GM12892 (cell line): ENCODE results near the gene MRPS22.

Experiments used
- DNase-seq: peaks from one replicate; pipeline ENCODE4 v3.0.0; 2011; ENCODE audit not compliant: insufficient read length
- FAIRE-seq: peaks from 2 replicates; lab custom pipeline; 2011; peaks lifted over from hg19 to GRCh38; lab: Jason Lieb, UNC
- POLR2A ChIP-seq: IDR thresholded peaks from 2 replicates; pipeline ENCODE4 v1.6.1; 2011; ENCODE audit warnings: low read depth, low read length, control low read depth
- POLR2AphosphoS5 ChIP-seq: IDR thresholded peaks from 2 replicates; pipeline ENCODE4 v1.6.1; 2011; ENCODE audit warnings: low read depth, low read length, control low read depth
- TAF1 ChIP-seq: IDR thresholded peaks from 2 replicates; pipeline ENCODE4 v1.6.1; 2011; ENCODE audit warnings: low read depth, mild to moderate bottlenecking, control low read depth, low read length, borderline replicate concordance

MRPS22 gene

DNA sequence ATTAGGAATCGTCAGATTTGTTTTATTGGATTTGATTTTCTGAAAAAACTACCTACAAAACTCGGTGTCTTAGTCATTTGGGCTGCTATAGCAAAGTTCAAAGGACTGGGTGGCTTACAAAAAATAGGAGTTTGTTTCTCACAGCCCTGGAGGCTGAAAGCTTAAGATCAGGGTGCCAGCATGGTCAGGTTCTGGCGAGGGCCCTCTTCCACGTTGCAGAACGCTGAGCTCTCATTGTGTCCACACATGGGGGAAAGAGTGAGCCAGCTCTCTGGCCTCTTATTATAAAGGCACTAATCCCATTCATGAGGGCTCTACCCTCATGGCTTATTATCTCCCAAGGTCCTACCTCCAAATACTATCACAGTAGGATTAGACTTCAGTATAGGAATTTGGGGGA lies 40.6 kb upstream of the MRPS22 start:
- no peak for FAIRE-seq
- no peak for TF ChIP-seq POLR2AphosphoS5
- no peak for TF ChIP-seq POLR2A
- TF ChIP-seq TAF1 = no peak

DNA sequence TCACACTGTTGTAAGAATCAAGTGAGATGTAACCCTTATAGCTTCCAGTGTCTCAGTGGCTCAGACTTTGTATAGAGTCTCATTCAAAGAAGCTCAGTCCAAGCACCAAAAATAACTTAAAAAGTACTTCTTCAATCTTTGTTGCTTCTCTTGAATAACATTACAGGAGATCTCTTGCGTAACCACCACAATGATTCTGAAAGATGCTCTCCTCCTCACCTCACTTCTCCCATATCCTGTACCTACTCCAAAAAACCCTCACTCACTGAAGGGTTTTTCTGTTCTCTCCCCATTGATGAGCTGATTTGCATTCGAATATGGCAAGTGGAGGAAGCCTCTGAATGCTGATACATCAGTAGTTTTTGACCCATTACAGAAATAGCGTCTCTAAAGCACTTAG lies 39.4 kb upstream of the MRPS22 start:
- no peak for DNase-seq
- no peak for FAIRE-seq

More for the DNA sequence above, 40.6 kb upstream of the MRPS22 start:
- no peak for DNase-seq

DNA sequence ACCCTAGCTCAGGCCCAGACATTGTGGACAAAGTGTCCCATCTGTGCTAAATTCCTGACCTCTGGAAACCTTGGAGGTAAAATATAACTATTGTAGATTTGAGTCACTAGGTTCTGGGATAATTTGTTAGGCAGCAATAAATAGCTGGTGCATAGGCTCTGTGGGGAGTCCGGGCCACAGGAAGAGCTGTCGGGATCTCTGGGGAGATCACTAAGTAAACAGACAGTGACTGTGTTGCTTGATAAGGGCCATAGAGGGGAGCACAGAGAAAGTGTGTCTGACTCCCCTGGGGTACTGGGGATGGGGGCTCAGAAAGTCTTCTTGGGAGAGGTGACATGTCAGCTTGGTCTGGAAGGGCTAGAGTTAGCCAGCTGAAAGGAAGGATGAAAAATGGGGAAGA lies 37.7 kb upstream of the MRPS22 start:
- TF ChIP-seq POLR2A (no peak), POLR2AphosphoS5 (no peak), TAF1 (no peak)
- FAIRE-seq (no peak), DNase-seq (no peak)

More for the DNA sequence above, 39.4 kb upstream of the MRPS22 start:
- TF ChIP-seq POLR2AphosphoS5 (no peak), POLR2A (no peak), TAF1 (no peak)

DNA sequence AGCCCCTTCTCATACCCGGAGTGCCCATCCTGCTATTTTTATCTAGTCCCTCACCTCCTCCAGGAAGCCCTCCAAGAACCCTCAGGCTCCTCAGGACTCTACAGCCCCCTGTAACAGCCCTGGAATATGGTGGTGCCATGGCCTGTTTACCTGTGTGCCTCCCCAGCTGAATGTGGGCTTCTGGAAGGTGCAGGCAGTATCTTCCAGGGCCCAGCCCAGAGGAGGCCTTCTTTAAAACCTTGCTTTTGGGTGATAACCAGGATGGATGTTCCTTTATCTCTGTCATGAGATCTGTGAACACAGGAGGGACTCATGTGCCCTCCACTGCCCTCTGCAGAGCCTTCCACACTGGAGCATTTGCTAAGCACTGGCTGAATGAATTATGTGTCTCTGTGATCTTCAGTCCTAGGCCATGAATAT lies 36.7 kb upstream of the MRPS22 start:
- TF ChIP-seq POLR2AphosphoS5 (no peak), TAF1 (no peak), POLR2A (no peak)
- no peak for DNase-seq
- no peak for FAIRE-seq

DNA sequence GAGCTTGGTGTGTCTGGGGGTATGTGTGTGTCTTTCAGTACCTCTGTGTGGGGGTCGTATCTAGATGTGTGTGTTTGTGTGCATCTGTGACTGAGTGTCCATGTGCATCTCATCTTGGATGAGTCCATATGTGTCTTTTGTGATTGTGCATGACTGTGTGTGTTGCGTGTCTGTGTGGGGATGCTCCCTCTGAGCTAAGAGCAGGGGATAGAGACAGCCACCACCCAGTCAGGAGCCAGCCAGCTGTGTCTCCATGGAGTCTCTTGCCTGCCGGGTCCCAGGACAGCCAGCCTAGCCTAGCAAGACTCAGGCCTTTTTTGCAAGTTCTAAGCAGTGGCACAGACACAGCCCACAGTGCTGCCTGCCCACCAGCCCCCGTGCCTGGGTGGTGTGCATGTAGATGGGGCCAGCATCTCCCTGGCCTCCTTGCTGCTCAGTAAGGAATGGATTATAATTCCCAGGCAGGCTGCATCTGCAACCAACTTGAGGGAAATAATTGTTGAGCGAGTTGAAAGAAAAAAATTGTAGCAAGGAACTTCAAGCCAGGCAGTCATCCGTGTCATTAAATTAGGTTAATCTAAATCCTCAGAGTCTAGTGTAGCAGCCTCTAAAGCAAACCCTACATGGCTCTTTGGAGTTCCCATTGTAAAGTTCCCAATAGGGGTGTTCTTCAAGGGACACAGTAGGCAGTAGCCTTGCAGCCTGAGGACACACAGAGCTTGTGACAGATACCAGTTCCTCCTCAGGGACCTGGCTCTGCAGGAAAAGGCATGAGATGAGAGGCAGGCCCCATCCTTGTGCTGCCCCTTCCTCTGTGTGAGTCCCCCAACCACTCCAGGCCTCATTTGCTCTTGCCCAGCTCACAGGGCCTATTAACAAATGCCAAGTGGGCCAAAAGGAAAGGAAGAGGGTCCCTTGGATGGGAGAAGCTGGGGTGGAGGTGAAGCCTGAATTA lies 35.9 kb upstream of the MRPS22 start:
- DNase-seq = no peak

DNA sequence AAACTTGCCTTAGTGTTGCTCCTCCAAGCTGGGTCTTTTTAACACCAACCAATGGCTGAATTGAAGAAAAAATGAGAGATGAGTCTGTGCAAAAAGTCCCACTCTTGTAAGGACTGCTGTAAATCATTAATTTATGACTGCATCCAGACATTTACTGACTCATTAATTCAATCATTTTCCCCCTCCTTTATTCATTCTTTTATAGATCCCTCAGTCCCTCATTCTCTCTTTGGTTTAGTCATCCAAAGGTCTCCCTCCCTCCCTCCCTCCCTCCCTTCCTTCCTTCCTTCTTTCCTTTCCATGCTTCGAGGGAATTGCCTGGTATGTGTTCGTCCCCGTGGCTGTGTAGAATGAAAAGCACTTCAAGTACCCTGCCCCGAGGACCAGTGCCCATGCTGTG lies 35.3 kb upstream of the MRPS22 start:
- no peak for DNase-seq
- FAIRE-seq = no peak
- no peak for TF ChIP-seq POLR2A
- TF ChIP-seq TAF1 = no peak
- TF ChIP-seq POLR2AphosphoS5 = no peak

More for the DNA sequence above, 35.9 kb upstream of the MRPS22 start:
- TF ChIP-seq TAF1 (no peak), POLR2AphosphoS5 (no peak), POLR2A (no peak)
- FAIRE-seq = no peak

DNA sequence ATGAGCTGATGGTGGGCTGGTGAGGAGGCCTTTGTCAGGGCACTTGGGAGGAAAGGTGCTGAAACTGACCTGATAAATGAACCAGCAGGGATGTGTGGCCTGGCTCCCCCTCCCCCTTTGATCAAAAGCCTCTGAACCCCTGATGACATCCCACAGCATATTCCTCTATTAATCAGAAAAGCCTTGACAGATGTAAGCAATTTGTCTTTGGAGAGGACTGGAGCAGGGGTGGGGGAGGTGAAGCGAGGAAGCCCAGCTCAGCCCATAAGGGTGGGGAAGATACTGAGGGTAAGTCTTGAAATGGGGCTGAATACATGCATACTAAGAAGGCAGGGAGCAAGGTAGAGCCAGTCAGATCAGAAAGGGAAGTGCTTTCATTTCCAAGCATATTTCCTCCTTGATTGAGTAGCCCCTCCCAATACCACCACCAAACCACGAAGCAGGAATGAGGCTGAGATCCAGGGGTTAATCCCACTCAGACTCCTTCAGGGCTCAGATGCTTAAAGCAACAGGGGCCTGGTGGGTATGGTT lies 34.7 kb upstream of the MRPS22 start:
- no peak for DNase-seq
- no peak for FAIRE-seq
- TF ChIP-seq TAF1 (no peak), POLR2AphosphoS5 (no peak), POLR2A (no peak)

DNA sequence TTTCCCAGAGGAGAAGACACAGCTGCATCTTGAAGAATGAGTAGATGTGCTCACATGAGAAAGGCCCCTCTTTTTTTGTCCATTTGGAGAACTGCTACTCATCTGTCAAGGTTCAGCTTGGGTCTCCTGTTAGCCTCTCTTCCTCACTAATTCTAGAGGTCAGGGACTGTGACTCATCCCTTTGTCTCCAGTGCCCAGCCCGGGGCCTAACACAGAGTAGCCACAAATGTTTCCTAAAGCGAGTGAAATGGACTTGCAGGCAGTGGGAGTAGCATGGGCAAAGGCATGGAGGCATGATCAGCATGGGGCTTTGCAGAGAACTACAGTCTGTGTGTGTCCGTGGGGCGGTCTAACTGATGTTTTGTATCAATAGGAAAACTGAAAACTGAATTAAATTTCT lies 33.9 kb upstream of the MRPS22 start:
- FAIRE-seq = no peak
- DNase-seq = no peak
- TF ChIP-seq TAF1 = no peak

DNA sequence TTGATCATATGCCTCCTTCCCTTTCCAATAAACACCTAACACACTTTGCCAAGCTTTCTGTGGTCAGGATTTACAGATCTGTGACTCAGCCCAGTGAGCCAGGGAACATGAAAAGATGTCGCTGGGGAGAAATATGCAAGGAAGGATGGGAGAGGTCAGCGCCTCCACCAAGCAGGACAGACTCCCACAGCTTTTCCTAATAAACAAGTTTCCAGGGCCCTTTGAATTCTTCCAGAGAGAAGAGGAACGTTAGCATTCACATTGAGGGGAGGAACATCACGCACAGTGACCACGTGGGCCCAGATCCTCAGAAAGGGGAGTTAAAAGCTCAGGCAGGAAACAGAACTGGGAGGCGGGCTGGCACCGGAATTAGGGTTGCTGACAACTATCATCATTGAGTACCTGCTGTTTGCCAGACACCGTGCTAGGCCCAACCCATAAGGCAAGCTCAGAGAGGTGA lies 33.3 kb upstream of the MRPS22 start:
- no peak for TF ChIP-seq TAF1
- TF ChIP-seq POLR2AphosphoS5 = no peak
- TF ChIP-seq POLR2A = no peak
- DNase-seq (no peak), FAIRE-seq (no peak)

DNA sequence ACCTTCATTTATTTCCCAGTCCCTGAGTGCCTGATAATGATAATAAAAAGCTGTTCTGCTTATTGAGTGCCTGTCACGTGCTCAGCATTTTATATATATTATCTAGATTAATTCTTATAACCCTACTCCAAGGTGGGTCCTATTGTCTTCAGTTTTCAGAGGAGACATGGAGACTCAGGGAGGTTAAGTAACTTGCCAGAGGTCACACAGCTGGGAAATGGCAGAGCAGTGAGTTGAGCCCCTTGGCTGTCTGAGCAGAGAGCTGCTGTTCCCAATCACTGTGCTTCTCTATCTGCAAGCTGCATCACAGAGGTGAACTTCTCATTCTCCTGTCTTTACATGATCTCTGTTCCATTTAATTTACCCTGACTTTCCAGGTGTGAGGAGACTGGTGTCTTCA lies 32.3 kb upstream of the MRPS22 start:
- DNase-seq (no peak), FAIRE-seq (no peak)
- no peak for TF ChIP-seq POLR2A
- TF ChIP-seq POLR2AphosphoS5 = no peak
- no peak for TF ChIP-seq TAF1

DNA sequence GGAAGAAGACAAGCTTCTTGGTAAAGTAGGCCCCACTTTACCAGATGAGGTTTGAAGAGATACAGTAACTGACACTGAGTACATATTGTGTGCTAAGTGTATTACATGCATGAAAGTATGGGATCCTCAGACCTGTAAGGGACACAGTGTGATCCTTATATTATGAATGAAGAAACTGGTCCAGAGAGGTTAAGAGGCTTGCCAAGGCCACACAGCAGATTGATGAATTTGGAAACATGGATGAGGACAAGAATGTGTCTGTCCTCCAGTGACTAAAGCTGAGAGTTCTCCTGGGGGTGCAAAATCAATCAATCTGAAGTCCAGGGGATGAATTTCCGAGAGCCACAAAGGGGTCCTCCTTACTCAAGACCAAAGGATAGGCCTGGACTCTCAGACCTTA lies 31.4 kb upstream of the MRPS22 start:
- FAIRE-seq = no peak
- TF ChIP-seq POLR2AphosphoS5 (no peak), POLR2A (no peak), TAF1 (no peak)
- no peak for DNase-seq

DNA sequence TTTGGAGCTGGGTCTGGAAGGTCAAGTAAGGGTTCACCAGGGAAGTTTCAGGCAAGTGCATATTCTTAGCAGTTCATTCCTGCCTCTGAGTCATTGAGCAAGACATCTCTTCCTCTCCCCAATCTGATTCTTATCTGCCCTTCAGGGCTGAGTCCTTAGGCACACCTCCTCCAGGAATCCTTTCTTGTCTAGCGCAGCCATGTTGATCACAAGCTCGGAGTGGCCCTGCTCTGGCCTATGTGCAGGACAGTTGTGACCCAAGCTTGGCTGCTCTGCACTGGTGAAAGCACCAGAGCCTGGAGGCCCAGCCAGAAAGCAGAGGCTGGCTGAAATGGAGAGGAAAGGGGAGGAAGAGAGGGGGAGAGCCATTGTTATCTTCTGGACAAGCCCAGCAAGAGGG lies 30.9 kb upstream of the MRPS22 start:
- TF ChIP-seq POLR2AphosphoS5 = no peak
- no peak for TF ChIP-seq POLR2A
- no peak for TF ChIP-seq TAF1
- no peak for FAIRE-seq
- no peak for DNase-seq
